PFSK-1 (cell line): ENCODE results near the gene CKS2.

ENCODE experiments used
- POLR2AphosphoS5 ChIP-seq: IDR thresholded peaks from 2 replicates; pipeline ENCODE4 v1.6.1; 2012; ENCODE audit warnings: low read depth, mild to moderate bottlenecking, control low read depth, low read length, moderate library complexity
- REST ChIP-seq, 2 experiments: IDR thresholded peaks; 2 replicates each; pipeline versions ENCODE4 v1.6.1 to v1.8.0; 2011 to 2012; ENCODE audit warnings: low read depth in 2 of 2, low read length in 2 of 2, control low read depth in 1 of 2, inconsistent platforms in 1 of 2, mild to moderate bottlenecking in 1 of 2, moderate library complexity in 1 of 2; ENCODE audit not compliant: insufficient read depth in 1 of 2

DNA sequence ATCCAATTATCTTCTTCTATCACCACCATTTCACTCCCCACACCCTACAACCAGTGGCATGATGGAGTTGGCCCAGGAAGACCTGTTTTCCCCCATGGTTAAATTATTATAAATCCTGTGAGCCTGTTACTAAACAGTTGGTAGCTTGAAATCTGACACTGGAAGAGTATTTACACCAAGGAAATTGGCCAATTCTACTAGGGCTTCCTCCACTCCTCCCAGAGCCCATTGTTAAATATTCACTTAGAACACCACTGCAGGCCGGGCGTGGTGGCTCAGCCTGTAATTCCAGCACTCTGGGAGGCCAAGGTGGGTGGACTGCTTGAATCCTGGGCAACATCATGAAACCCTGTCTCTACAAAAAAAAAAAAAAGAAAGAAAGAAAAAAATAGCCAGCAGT lies 32.4 kb upstream of the CKS2 start:
- TF ChIP-seq REST (IDR thresholded peaks at IDR 0.05; ENCODE audit: insufficient read depth in 1 of 2, low read depth in 2 of 2, low read length in 2 of 2) (no peak), POLR2AphosphoS5 (no peak)
